Measurements from ENCODE around the gene SZT2.

DNA sequence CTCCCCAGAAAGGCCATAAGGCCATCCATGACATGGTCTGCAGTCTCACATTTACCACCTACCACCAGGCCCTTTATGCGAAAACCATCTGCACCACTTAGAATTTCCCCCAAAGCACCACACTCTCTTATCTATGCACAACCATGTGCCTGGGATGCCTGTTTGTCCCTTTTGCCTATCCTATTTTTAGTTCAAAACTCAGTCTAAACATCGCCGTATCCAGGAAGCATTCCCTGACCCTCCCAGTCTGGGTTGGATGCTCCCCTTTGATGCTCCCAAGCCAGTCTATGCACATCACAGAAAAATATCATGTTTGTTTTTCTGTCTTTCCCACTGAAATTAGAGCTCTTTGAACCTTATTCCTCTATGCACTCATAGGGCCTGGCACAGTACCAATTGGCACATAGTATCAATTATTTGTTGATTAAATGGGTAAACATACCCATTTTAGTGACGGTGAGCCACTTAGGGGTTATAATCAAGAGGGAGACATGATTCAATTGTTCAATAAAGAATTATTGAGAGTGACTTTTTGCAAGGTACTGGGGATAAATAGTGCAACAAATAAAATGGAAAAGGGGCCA is 45.3 kb upstream of the SZT2 start:
- TF ChIP-seq, protein P1, sequence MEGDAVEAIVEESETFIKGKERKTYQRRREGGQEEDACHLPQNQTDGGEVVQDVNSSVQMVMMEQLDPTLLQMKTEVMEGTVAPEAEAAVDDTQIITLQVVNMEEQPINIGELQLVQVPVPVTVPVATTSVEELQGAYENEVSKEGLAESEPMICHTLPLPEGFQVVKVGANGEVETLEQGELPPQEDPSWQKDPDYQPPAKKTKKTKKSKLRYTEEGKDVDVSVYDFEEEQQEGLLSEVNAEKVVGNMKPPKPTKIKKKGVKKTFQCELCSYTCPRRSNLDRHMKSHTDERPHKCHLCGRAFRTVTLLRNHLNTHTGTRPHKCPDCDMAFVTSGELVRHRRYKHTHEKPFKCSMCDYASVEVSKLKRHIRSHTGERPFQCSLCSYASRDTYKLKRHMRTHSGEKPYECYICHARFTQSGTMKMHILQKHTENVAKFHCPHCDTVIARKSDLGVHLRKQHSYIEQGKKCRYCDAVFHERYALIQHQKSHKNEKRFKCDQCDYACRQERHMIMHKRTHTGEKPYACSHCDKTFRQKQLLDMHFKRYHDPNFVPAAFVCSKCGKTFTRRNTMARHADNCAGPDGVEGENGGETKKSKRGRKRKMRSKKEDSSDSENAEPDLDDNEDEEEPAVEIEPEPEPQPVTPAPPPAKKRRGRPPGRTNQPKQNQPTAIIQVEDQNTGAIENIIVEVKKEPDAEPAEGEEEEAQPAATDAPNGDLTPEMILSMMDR (IDR thresholded peaks at IDR 0.05; ENCODE audit: poor library complexity) = no peak
- no peak for TF ChIP-seq EZH2 (IDR thresholded peaks at IDR 0.05; ENCODE audit: borderline replicate concordance)
